ENCODE data around the gene PYCARD. TPM values are rescaled to one million over a fixed set of nuclear protein-coding genes. Genes with fewer than 3 reads are reported as not detected.
A peak's percentile ranks its signal among the peaks of the same experiment; 100 is the strongest.

The PYCARD gene
- total RNA-seq (2021) = 72.9 and 107 TPM in 2 replicates
- percentile 48 among the genes with signal in this experiment for Bru-seq, nascent RNA
- percentile 54 among the genes with signal in this experiment for BruChase-seq, experiment 1, labeled RNA remaining after a 2-hour chase
- percentile 57 among the genes with signal in this experiment for BruChase-seq, experiment 2, labeled RNA remaining after a 6-hour chase
- long read RNA-seq, transcript PYCARD-202 (2 exons, 696 nt) = minor isoform, 24 of 156 reads
- long read RNA-seq, transcript PYCARD-201 (3 exons, 990 nt) = major isoform, 125 of 156 reads
- long read RNA-seq, partial matches to known transcripts = 2 of 156 reads
- long read RNA-seq, other reads (novel, unspliced or antisense) = 1 of 156 reads

GRCh38 chr16:31202414-31203375, at the start of gene PYCARD:
PYCARD (minus strand) TSS chr16:31202760; CDS start chr16:31202690, 70 bp downstream.
- Histone ChIP-seq H3K79me2 (ENCODE audit: low read depth) (no peaks in the 10 kb centered on the region), H3K27me3 (ENCODE audit: insufficient read depth, low read depth) (no peaks in the 10 kb centered on the region), H3F3A (ENCODE audit: insufficient read depth, low read depth) (peaks cover 52% of the 10 kb centered on the region), H3K4me3 (peak within 1 kb of the TSS; percentile 47), H3K4me1 (replicated peaks; ENCODE audit: insufficient read depth) (peaks cover 19% of the 10 kb centered on the region), H3K27ac (no peak within 1 kb of the TSS), H3K9me2 (ENCODE audit: insufficient read depth) (no peaks in the 10 kb centered on the region), H3K9me3 (ENCODE audit: insufficient read depth, low read depth) (no peaks in the 10 kb centered on the region), H3K36me3 (ENCODE audit: low read depth) (no peaks in the 10 kb centered on the region), H3K4me2 (peak within 1 kb of the TSS; percentile 64), H2AFZ (no peak within 1 kb of the TSS), H4K20me1 (ENCODE audit: insufficient read depth) (peaks cover 14% of the 10 kb centered on the region; the same call in 1 of the 2 replicates)
- ChIA-PET POLR2A (ENCODE audit: unreplicated experiment) (interaction anchor here (0.5 to 1.3 kb wide), 2 partner anchors 16 to 22 kb away, joined by 6 to 11 read pairs; partner anchors contain the start of gene FUS), CTCF (interaction anchor here (0.5 to 1.0 kb wide), 5 partner anchors 9 to 671 kb away, joined by 3 to 7 read pairs (median 3); partner anchors contain the start of gene ZNF267)
- intact Hi-C loops (cut with micrococcal nuclease; ENCODE audit: unreplicated experiment) = loop anchor here (2.0 to 5.0 kb wide), 3 partner anchors 130 to 240 kb away; partner anchors contain the start of gene ZNF843
- BruUV-seq (replicated peaks) = no TSS peak
- TF ChIP-seq EZH2 (IDR thresholded peaks at IDR 0.05; ENCODE audit: low read depth) = no peak
- TF ChIP-seq CTCF (conservative IDR thresholded peaks at IDR 0.05) = no peak
- DNase-seq = peak in 1 of 2 experiments; percentile 65

- POLR2A ChIA-PET (ENCODE audit: unreplicated experiment) = no interaction called here
- no peak overlapping the region for H3K4me3 ChIP-seq
- no peaks in the 10 kb centered on the region for H3K79me2 ChIP-seq (ENCODE audit: low read depth)
- H3K4me1 ChIP-seq (replicated peaks; ENCODE audit: insufficient read depth) = peaks cover 15% of the 10 kb centered on the region
- no peaks in the 10 kb centered on the region for H3K9me2 ChIP-seq (ENCODE audit: insufficient read depth)
- no peak overlapping the region for H3K27ac ChIP-seq
- DNase-seq = no peak
- H3K9me3 ChIP-seq (ENCODE audit: insufficient read depth, low read depth) = no peaks in the 10 kb centered on the region
- H3K4me2 ChIP-seq = no peak overlapping the region
- H3K36me3 ChIP-seq (ENCODE audit: low read depth) = no peaks in the 10 kb centered on the region
- no peak overlapping the region for H2AFZ ChIP-seq
- TF ChIP-seq EZH2 (IDR thresholded peaks at IDR 0.05; ENCODE audit: low read depth) = no peak
- TF ChIP-seq CTCF (conservative IDR thresholded peaks at IDR 0.05) = no peak
- no TSS peak for BruUV-seq (replicated peaks)
- H3K27me3 ChIP-seq (ENCODE audit: insufficient read depth, low read depth) = no peaks in the 10 kb centered on the region
- CTCF ChIA-PET = no interaction called here
- intact Hi-C loops (cut with micrococcal nuclease; ENCODE audit: unreplicated experiment) = no loop called here
- H4K20me1 ChIP-seq (ENCODE audit: insufficient read depth) = no peaks in the 10 kb centered on the region
- no peaks in the 10 kb centered on the region; the same call in none of the 2 replicates for H3F3A ChIP-seq (ENCODE audit: insufficient read depth, low read depth)
These were observed 48.9 kb upstream of the PYCARD start for GRCh38 chr16:31251435-31251834.

GRCh38 chr16:31250782-31251384, 48.3 kb upstream of the PYCARD start:
- Histone ChIP-seq H3K9me2 (ENCODE audit: insufficient read depth) (no peaks in the 10 kb centered on the region), H2AFZ (no peak overlapping the region), H3F3A (ENCODE audit: insufficient read depth, low read depth) (no peaks in the 10 kb centered on the region; the same call in none of the 2 replicates), H3K27me3 (ENCODE audit: insufficient read depth, low read depth) (no peaks in the 10 kb centered on the region), H3K4me2 (no peak overlapping the region), H3K4me3 (no peak overlapping the region), H3K4me1 (replicated peaks; ENCODE audit: insufficient read depth) (peaks cover 15% of the 10 kb centered on the region), H4K20me1 (ENCODE audit: insufficient read depth) (no peaks in the 10 kb centered on the region), H3K79me2 (ENCODE audit: low read depth) (no peaks in the 10 kb centered on the region), H3K27ac (no peak overlapping the region), H3K36me3 (ENCODE audit: low read depth) (no peaks in the 10 kb centered on the region), H3K9me3 (ENCODE audit: insufficient read depth, low read depth) (no peaks in the 10 kb centered on the region)
- intact Hi-C loops (cut with micrococcal nuclease; ENCODE audit: unreplicated experiment) = no loop called here
- BruUV-seq (replicated peaks) = no TSS peak
- no peak for TF ChIP-seq CTCF (conservative IDR thresholded peaks at IDR 0.05)
- TF ChIP-seq EZH2 (IDR thresholded peaks at IDR 0.05; ENCODE audit: low read depth) = no peak
- no peak for DNase-seq
- CTCF ChIA-PET = no interaction called here
- POLR2A ChIA-PET (ENCODE audit: unreplicated experiment) = no interaction called here
